ENCODE measurements around the gene DNAJC5G. TPM values are rescaled to one million over a fixed set of nuclear protein-coding genes. Genes with fewer than 3 reads are reported as not detected.

The DNAJC5G gene
- total and polyA plus RNA-seq, 2 of the 13 experiments (the other 11 are each of a cell fraction or from before 2014, with no cell fraction given), result 0.05 TPM; not detected in 1

GRCh38 chr2:27249891-27250651 is 25.2 kb upstream of the DNAJC5G start (continued):
- TF ChIP-seq ZGPAT (CRISPR knock-in tag; IDR thresholded peaks at IDR 0.05) (peak; percentile 74), EED (CRISPR knock-in tag; IDR thresholded peaks at IDR 0.05) (0 out of 2 replicates have a peak, but pooled peaks have one; percentile 22), MXI1 (IDR thresholded peaks at IDR 0.05; ENCODE audit: borderline replicate concordance, low read depth, low read length) (0 out of 3 replicates have a peak, but pooled peaks have one; percentile 47), ZNF766 (CRISPR knock-in tag; IDR thresholded peaks at IDR 0.05; ENCODE audit: borderline replicate concordance) (no peak), ZNF142 (CRISPR knock-in tag; IDR thresholded peaks at IDR 0.05) (peak; percentile 70; the same call in 1 of the 2 replicates), KDM4B (CRISPR knock-in tag; IDR thresholded peaks at IDR 0.05) (peak; percentile 64; the same call in 1 of the 2 replicates), ZNF280D (CRISPR knock-in tag; IDR thresholded peaks at IDR 0.05) (peak; percentile 60; the same call in 1 of the 2 replicates), HOXA3 (CRISPR knock-in tag; IDR thresholded peaks at IDR 0.05) (peak; percentile 41; the same call in 1 of the 2 replicates), ZNF749 (CRISPR knock-in tag; IDR thresholded peaks at IDR 0.05; ENCODE audit: borderline replicate concordance) (no peak), NBN (conservative IDR thresholded peaks at IDR 0.05) (no peak), HNRNPUL1 (IDR thresholded peaks at IDR 0.05; ENCODE audit: low read depth, low read length) (no peak), GLI4 (CRISPR knock-in tag; IDR thresholded peaks at IDR 0.05; ENCODE audit: borderline replicate concordance) (peak; percentile 62; the same call in 1 of the 2 replicates), ZNF501 (CRISPR knock-in tag; IDR thresholded peaks at IDR 0.05) (peak; percentile 83), ZNF292 (CRISPR knock-in tag; IDR thresholded peaks at IDR 0.05; ENCODE audit: borderline replicate concordance, low read depth) (peak; percentile 74; the same call in 1 of the 2 replicates), CHCHD3 (CRISPR knock-in tag; IDR thresholded peaks at IDR 0.05) (0 out of 2 replicates have a peak, but pooled peaks have one; percentile 70), GMEB1 (CRISPR knock-in tag; IDR thresholded peaks at IDR 0.05; ENCODE audit: borderline replicate concordance) (0 out of 2 replicates have a peak, but pooled peaks have one; percentile 49)
